ENCODE data around the gene BHLHE23.

- TF ChIP-seq SP1 (IDR thresholded peaks at IDR 0.05; ENCODE audit: low read depth) (no peak), CTCF (IDR thresholded peaks at IDR 0.05 in 2 of 3, conservative IDR thresholded peaks at IDR 0.05 in 1 of 3; ENCODE audit: borderline replicate concordance in 1 of 3, insufficient read depth in 1 of 3, low read depth in 2 of 3, low read length in 2 of 3) (no peak), POLR2AphosphoS5 (IDR thresholded peaks at IDR 0.05; ENCODE audit: low read depth, low read length) (no peak), EZH2 (IDR thresholded peaks at IDR 0.05) (no peak), POLR2A (IDR thresholded peaks at IDR 0.05; ENCODE audit: borderline replicate concordance, extremely low read depth, insufficient read depth, insufficient read length) (no peak), EZH2phosphoT487 (IDR thresholded peaks at IDR 0.05; ENCODE audit: borderline replicate concordance) (no peak), SRF (IDR thresholded peaks at IDR 0.05; ENCODE audit: low read depth) (no peak), SIN3A (IDR thresholded peaks at IDR 0.05; ENCODE audit: low read depth) (no peak), ZBTB33 (IDR thresholded peaks at IDR 0.05; ENCODE audit: extremely low read depth, insufficient replicate concordance, low read length) (no peak), ZNF274 (IDR thresholded peaks at IDR 0.05; ENCODE audit: low read depth, low read length) (no peak), ZFX (IDR thresholded peaks at IDR 0.05) (no peak), CEBPB (IDR thresholded peaks at IDR 0.05; ENCODE audit: low read depth) (no peak)
- TF ChIP-seq, protein P1, sequence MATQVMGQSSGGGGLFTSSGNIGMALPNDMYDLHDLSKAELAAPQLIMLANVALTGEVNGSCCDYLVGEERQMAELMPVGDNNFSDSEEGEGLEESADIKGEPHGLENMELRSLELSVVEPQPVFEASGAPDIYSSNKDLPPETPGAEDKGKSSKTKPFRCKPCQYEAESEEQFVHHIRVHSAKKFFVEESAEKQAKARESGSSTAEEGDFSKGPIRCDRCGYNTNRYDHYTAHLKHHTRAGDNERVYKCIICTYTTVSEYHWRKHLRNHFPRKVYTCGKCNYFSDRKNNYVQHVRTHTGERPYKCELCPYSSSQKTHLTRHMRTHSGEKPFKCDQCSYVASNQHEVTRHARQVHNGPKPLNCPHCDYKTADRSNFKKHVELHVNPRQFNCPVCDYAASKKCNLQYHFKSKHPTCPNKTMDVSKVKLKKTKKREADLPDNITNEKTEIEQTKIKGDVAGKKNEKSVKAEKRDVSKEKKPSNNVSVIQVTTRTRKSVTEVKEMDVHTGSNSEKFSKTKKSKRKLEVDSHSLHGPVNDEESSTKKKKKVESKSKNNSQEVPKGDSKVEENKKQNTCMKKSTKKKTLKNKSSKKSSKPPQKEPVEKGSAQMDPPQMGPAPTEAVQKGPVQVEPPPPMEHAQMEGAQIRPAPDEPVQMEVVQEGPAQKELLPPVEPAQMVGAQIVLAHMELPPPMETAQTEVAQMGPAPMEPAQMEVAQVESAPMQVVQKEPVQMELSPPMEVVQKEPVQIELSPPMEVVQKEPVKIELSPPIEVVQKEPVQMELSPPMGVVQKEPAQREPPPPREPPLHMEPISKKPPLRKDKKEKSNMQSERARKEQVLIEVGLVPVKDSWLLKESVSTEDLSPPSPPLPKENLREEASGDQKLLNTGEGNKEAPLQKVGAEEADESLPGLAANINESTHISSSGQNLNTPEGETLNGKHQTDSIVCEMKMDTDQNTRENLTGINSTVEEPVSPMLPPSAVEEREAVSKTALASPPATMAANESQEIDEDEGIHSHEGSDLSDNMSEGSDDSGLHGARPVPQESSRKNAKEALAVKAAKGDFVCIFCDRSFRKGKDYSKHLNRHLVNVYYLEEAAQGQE (IDR thresholded peaks at IDR 0.05; ENCODE audit: low read depth) = no peak
These were observed 12.8 kb downstream of the BHLHE23 start for GRCh38 chr20:62993856-62994494.

Data from HCT116 (cell line).